Measurements from ENCODE around the gene LRRC25. TPM values are rescaled to one million over a fixed set of nuclear protein-coding genes. Genes with fewer than 3 reads are reported as not detected.

The LRRC25 gene
- not detected in 2 replicates for total RNA-seq (2014; rRNA removed; shearing (Covaris generic))
- not detected in 2 replicates for polyA plus RNA-seq (2016; fragmentation: Nextera tagmentation; extraction: Ambion mirVana)

DNA sequence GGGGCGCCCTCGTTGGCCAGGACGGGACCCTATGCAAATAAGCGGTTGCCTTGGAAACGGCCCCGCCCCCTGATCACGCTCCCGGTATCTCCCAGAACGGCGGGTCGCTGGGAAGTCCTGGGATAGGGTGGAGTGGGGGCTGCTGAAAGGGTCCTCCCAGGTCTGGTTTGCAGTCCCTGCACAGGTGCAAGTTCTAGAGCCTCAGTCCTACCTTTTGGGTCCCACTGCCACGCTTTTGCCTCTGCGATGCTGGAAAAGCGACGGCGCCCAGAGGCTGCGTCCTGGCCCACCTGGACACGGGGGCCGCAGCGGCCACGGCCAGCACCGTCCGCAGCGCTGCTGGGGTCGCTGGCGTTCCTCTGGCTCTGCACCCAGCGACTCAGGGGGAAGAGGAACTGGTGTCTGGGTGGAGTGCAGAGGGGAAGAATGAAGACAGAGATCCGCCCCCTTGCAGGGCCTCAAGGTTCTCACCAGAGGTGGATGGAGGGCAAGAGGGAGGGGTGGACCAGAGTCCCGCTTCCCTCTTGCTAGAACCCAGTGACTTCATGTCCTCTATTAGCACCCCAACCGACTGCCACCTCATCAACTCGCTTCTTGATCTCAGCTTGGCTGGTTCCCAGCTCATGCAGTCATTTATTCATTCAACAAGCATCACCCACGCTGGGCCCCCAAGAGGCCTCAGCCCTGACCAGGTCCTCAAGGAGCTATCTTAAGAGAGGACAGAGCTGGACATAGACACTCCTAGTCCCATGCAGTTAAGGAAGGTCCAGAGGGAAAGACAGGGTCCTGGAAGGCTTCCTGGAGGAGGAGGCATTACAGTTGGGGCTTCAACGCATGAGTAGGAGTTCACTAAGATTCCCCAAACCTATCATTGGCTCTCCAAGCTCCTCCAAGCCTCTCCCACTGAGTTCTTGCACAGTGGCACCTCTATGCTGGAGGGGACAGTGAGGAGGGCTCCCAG, at the start of gene LRRC25:
Gene LRRC25, minus strand, starts transcription at position 381 of the 961 bp plus-strand sequence. CDS start 659 bp downstream, outside the sequence.
- no peak for DNase-seq
- Histone ChIP-seq H3K4me3 (no peak within 1 kb of the TSS), H4K20me1 (ENCODE audit: insufficient read depth) (no peaks in the 10 kb centered on the region), H3K36me3 (ENCODE audit: low read depth) (no peaks in the 10 kb centered on the region), H3K4me1 (ENCODE audit: insufficient read depth) (peaks cover 6% of the 10 kb centered on the region), H3K9me2 (ENCODE audit: insufficient read depth) (no peaks in the 10 kb centered on the region), H3F3A (ENCODE audit: insufficient read depth) (peaks cover 13% of the 10 kb centered on the region), H3K9ac (no peak within 1 kb of the TSS), H3K27me3 (replicated peaks; ENCODE audit: insufficient read depth) (no peaks in the 10 kb centered on the region), H3K27ac (no peak within 1 kb of the TSS), H3K79me2 (ENCODE audit: insufficient read depth) (no peaks in the 10 kb centered on the region), H2AFZ (no peak within 1 kb of the TSS), H3K9me3 (ENCODE audit: low read depth) (no peaks in the 10 kb centered on the region), H3K4me2 (ENCODE audit: unreplicated experiment) (no peak within 1 kb of the TSS)
- no peak for TF ChIP-seq EZH2 (IDR thresholded peaks at IDR 0.05; ENCODE audit: insufficient read depth, poor library complexity, severe bottlenecking)
- TF ChIP-seq EZH2phosphoT487 (IDR thresholded peaks at IDR 0.05; ENCODE audit: insufficient read depth, low read depth): no peak
- in situ Hi-C loops (cut with MboI): no loop called here
- 43 to 48% methylated on average over 33 of the region's 33 CpGs for WGBS, 2 experiments (ENCODE audit: low coverage in 1 of 2, low lambda C conversion rate in 2 of 2, missing lambda C conversion rate in 2 of 2)

DNA sequence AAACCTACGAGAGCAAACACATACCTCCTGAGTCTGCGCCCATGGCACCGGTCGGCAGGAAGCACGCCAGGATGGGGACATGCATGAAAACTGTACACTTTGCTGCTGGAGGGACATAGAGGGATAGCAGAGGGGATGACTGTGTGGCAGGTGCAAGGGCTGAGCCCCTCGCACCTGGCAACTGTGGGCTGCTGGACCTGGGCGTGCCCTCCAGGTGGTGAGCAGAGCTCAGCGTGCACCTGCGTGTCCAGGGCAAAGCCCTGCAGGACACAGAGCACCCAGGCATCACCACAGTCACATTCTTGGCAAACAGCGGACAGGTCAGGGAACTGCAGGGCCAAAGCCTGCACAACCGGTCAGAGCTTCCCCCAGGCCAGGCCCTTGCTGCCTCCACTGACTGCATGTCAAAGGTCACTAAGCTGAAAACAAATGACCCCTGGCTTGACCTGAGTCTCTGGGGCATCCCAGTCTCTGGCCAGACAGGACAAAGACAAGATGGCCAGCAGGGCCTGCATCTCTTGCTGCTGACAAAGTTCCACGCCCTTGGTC, 49.5 kb upstream of the LRRC25 start:
- Histone ChIP-seq H2AFZ (no peak overlapping the region), H3K27me3 (replicated peaks; ENCODE audit: insufficient read depth) (no peaks in the 10 kb centered on the region), H3K4me2 (ENCODE audit: unreplicated experiment) (no peak overlapping the region), H3K4me1 (ENCODE audit: insufficient read depth) (no peaks in the 10 kb centered on the region), H3K27ac (no peak overlapping the region), H3F3A (ENCODE audit: insufficient read depth) (peaks cover 4% of the 10 kb centered on the region), H3K79me2 (ENCODE audit: insufficient read depth) (peaks cover 13% of the 10 kb centered on the region; the same call in 1 of the 2 replicates), H3K4me3 (no peak overlapping the region), H3K9me2 (ENCODE audit: insufficient read depth) (no peaks in the 10 kb centered on the region), H3K9ac (no peak overlapping the region), H3K9me3 (ENCODE audit: low read depth) (no peaks in the 10 kb centered on the region), H3K36me3 (ENCODE audit: low read depth) (peaks cover 13% of the 10 kb centered on the region; the same call in 1 of the 2 replicates), H4K20me1 (ENCODE audit: insufficient read depth) (no peaks in the 10 kb centered on the region)
- in situ Hi-C loops (cut with MboI): no loop called here
- 92 to 96% methylated on average over 12 of the region's 12 CpGs for WGBS, 2 experiments (ENCODE audit: low coverage in 1 of 2, low lambda C conversion rate in 2 of 2, missing lambda C conversion rate in 2 of 2)
- DNase-seq: no peak
- TF ChIP-seq EZH2 (IDR thresholded peaks at IDR 0.05; ENCODE audit: insufficient read depth, poor library complexity, severe bottlenecking) (no peak), EZH2phosphoT487 (IDR thresholded peaks at IDR 0.05; ENCODE audit: insufficient read depth, low read depth) (no peak)

- Histone ChIP-seq H3K27ac (no peak overlapping the region), H3K27me3 (replicated peaks; ENCODE audit: insufficient read depth) (no peaks in the 10 kb centered on the region), H3K4me3 (no peak overlapping the region), H3K9ac (no peak overlapping the region), H3K4me1 (ENCODE audit: insufficient read depth) (no peaks in the 10 kb centered on the region), H3K9me3 (ENCODE audit: low read depth) (no peaks in the 10 kb centered on the region), H4K20me1 (ENCODE audit: insufficient read depth) (no peaks in the 10 kb centered on the region), H3K9me2 (ENCODE audit: insufficient read depth) (no peaks in the 10 kb centered on the region), H3K4me2 (ENCODE audit: unreplicated experiment) (no peak overlapping the region), H3K79me2 (ENCODE audit: insufficient read depth) (peaks cover 13% of the 10 kb centered on the region; the same call in 1 of the 2 replicates), H3F3A (ENCODE audit: insufficient read depth) (peaks cover 4% of the 10 kb centered on the region), H3K36me3 (ENCODE audit: low read depth) (peaks cover 13% of the 10 kb centered on the region; the same call in 1 of the 2 replicates), H2AFZ (no peak overlapping the region)
- DNase-seq: no peak
- in situ Hi-C loops (cut with MboI): no loop called here
- 91 to 93% methylated on average over 34 of the region's 34 CpGs for WGBS, 2 experiments (ENCODE audit: low coverage in 1 of 2, low lambda C conversion rate in 2 of 2, missing lambda C conversion rate in 2 of 2)
- TF ChIP-seq EZH2phosphoT487 (IDR thresholded peaks at IDR 0.05; ENCODE audit: insufficient read depth, low read depth): no peak
- no peak for TF ChIP-seq EZH2 (IDR thresholded peaks at IDR 0.05; ENCODE audit: insufficient read depth, poor library complexity, severe bottlenecking)
These were observed 48.9 kb upstream of the LRRC25 start for GRCh38 chr19:18446145-18446810.

Data from GM23248 (cell line).